ENCODE results near the gene GAR1.
A peak's percentile ranks its signal among the peaks of the same experiment; 100 is the strongest.
"Not testable (repeated sequence)": the region's sequence is repeated elsewhere in the genome, so short reads cannot be mapped to it uniquely, and the experiment has no call there.

Gene GAR1

DNA sequence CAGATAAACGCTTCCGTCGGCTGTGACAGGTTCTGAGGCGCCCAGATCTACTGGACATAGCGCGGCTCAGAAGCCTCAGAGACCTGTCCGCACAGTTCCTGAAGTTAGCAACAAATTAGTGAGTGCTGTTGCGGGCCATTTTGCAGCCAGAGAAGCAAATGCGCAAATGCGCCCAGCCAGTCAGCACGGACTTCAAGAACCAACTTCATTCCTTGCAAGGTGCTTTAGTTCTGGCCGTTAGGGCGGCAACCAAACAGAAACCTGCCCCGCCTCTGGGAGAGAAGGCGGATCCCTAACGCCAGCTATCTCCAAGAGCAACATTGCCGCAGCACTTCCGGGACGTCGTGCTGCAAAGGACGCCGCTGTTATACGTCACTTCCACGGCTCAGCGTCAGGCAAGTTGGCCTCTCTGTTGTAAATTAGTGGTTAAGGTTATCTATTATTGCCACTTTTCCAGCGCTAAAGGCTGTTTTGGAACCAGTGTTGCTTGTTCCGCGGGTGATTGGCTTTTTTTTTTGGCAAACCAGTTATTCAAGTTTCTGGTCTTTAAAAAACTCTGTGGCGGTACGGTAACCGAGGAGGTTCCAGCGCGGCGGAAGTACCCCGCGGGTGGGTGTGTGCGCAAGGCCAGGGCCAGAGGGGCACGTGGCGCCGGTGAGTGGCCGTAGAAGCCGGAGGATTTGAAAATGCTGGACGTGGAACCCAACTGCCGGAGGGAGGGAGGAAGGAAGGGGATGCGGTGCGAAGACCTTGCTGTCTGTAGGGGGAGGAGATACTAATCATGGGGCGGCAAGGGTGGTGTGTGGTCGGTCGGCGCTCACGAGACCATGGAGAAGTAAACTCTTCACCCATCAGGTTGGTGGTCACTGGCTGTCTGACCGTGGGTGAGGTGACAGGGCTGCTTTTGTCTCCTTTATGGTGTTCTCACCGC lies at the start of gene GAR1:
GAR1 (plus strand) TSS at position 612 of the 931 bp plus-strand sequence. CDS start 403 bp downstream, outside the sequence.
- peak; percentile 67 for DNase-seq (ENCODE audit: low read depth)

DNA sequence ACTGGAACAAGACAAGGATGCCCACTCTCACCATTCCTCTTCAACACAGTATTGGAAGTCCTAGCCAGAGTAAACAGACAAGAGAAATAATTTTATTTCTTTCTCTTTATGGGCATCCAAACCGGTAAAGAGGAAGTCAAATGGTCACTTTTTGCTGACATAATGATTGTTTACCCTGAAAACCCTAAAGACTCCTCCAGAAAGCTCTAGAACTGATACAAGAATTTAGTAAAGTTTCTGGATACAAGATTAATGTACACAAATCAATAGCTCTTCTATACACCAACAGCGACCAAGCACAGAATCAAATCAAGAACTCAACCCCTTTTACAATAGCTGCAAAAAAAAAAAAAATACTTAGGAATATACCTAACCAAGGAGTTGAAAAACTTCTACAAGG lies 33.5 kb upstream of the GAR1 start:
- DNase-seq (ENCODE audit: low read depth): not testable (repeated sequence)

DNA sequence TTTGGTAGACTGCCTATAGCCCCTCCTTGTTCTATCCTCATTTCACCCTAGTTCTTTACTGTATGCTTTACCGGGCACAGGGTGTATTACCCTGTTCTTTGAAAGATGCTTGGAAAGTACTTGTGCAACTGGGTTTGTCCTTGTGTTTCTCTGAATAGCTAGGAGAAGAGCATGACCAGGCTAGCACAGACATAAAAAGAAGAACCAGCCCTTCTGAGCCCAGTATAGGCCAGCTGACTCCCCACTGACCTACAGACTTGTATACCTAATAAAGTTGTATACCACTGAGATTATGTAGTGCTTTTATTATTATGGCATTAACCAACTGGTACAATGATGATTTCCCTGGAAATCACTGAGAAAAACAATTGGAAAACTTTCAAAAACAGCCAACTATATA lies 28.7 kb upstream of the GAR1 start:
- no peak for DNase-seq (ENCODE audit: low read depth)

DNA sequence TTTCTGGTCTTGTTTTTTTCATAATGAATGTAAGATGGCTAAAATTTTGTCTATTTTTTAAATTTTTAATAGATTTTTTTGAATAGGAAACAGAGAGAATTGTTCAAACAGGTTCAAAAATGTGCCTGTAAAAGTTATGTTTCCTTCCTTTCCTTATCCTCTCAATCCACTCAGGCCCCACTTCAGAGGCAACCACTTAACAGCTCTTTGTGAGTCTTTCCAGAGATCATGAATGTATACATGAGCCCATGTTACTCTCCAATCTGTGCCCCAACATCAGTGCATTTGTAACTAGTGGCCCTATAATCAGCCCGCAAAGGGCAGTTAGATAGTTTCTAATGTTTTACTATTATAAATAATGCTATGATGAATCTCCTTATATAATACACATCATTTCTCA lies 27.8 kb upstream of the GAR1 start:
- DNase-seq (ENCODE audit: low read depth): no peak

DNA sequence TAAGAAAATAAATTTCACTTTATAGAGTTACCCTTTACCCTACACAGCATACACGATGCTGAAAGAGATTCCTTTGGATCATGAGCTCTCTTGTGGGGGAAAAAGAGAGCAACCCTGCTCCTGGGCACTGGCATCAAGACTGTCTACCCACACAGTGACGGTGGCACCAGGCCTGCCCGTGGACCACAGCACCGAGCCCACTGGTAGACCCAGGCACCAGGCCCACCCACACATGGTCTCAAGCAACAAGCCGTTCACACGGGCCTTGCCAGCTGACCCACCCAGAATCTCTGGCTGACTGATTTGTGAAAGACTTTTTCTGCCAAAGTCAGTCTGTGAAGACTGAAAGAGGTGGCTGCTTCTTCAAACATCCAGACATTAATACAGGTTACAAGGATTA lies 20.5 kb upstream of the GAR1 start:
- DNase-seq (ENCODE audit: low read depth): no peak

DNA sequence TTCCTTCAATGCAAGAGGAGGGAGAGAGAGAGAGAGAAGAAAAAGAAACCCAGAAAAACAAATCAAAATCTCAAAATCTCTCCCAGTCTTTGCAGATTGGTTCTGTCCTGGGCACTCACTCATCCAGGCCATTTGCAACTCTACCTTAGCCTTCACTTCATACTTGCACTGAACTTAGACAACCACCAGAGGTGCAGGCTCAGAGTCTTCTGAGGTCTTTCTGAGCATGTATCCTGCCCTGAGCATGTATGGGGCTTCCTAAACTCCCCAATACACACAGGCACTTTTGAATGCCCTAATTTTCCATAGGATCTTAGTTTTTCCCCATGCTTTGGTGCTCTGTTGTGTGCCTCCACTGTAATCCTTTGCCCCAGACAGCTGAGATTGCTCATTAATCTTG lies 16.7 kb upstream of the GAR1 start:
- no peak for DNase-seq (ENCODE audit: low read depth)

DNA sequence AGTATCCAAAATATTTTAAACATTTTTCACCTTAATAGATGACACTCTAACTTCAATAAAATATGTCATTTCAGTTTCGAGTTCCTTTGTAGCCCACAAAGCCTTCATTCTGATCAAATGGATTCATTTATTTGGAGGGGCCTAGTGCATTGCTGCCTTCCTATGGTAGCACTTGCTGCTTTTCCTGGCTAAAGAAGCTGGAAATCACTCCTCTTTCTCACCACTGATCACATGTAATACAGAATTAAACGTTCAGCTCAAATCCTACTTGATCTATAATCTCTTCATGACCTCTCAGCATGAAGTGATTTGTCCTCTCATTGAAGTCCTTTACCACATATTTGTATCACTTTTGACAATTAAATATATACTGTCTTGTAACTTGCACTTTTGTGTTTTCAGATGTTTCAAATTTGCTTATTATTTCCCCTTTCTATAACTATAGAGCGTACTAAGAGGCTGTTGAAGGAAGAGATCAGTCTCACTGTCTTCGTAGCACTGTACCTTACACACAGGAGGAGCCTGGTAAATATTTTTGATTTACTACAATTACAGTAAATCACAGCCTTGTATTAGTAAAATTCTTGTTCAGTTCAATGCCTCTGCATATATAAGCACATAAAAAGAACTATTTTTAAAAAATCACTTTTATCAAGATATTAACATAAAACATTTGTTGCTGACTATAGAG lies 14.3 kb upstream of the GAR1 start:
- no peak for DNase-seq (ENCODE audit: low read depth)

DNA sequence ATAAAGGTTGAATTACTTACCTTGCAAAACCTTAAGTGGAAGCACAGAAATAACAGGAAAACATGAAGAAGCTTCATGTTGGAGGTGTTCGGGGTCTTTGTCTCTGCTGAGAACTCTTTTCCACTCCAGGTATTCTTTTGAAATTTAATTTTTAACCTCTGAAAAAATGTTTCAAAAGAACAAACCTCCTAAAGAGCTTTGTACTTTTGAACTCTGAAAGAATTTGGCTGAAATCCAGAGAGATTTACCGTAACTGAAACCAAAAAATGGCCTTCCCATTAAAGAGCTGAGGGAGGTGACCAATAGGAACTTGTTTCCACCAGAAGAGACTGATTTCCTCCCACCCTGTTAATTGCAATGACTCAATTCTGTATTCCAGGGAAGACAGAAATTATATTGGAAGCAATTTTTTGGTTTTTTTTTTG lies 13.7 kb upstream of the GAR1 start, which contains the start of gene CFI:
CFI (minus strand) TSS at position 105 of the 425 bp plus-strand sequence; CDS start at position 77, 28 bp downstream.
- DNase-seq (ENCODE audit: low read depth): peak; percentile 22

DNA sequence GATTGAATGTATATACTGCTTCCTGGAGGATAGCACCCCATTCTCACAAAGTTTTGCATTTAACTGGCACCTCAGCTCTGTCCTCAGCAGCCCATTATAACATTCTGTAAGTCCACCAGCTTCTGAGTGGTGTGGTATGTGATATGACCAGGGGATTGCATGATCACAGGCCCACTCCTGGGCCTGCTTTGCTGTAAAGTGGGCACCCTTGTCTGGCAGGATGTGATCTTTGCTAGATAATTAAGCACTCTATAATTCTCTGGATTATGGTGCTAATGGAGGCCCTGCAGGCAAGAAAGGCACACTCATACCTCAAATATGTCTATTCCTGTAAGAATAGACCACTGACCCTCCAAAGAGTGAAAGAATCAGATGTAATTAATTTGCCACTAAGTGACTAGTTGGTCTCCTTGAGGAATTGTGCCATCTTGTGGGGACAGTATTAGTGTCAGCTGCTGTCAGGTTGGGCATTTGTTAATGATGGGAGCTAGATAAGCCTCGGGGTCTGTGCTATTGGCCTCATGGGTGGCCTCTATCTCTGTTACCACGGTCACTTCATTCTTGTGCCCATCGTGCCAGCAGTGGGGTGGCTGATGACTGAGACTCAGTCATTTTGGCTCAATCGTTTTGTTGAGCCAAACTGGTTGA lies 11.5 kb upstream of the GAR1 start:
- DNase-seq (ENCODE audit: low read depth): no peak

DNA sequence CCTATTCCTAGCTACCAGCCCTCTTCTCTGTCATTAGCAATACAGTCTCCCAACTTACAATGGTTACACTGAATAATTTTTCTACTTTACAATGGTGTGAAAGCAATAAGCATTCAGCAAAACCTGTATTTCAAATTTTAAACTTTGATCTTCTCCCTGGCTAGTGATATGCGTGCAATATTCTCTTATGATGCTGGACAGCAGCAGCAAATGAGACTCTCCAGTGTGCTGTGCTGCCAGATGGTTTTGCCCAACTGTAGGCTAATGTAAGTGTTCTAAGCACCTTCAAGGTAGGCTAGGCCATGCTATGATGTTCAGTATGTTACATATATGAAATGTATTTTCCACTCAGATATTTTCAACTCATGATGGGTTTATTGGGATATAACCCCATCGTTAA lies 5.9 kb upstream of the GAR1 start:
- no peak for DNase-seq (ENCODE audit: low read depth)

DNA sequence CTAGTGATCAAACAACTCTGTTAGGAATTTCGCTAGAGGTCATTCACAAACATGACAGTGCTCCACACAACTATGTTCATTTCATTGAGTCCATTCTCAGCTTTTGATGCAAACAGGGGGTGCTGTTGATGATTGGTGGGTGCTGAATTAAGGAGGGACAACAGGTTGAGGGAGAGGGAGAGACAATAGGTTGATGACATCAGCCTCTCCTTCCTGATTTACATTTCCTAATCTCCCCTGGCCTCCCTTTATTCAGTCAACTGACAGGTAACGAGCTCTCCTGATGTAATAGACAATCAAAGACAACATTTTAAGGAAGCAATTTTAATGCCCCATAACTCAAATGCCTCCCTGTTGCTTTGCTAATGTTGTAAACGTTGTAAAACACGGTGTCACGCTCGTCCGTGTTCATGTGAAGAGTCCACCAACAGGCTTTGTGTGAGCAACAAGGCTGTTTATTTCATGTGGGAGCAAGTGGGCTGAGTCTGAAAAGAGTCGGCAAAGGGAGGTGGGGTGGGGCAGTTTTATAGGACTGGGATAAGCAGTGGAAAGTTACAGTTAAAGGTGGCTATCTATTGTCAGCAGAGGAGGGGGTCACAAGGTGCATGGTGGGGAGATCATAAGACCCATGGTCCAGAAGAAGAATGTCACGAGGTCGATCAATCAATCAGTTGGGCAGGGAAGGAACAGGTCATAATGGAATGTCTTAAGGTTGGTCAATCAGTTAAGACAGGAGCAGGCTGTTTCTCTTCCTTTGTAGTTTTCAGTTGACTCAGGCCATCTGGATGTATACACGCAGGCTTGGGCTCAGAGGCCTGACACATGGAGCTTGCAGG lies 4.8 kb upstream of the GAR1 start:
- no peak for DNase-seq (ENCODE audit: low read depth)

DNA sequence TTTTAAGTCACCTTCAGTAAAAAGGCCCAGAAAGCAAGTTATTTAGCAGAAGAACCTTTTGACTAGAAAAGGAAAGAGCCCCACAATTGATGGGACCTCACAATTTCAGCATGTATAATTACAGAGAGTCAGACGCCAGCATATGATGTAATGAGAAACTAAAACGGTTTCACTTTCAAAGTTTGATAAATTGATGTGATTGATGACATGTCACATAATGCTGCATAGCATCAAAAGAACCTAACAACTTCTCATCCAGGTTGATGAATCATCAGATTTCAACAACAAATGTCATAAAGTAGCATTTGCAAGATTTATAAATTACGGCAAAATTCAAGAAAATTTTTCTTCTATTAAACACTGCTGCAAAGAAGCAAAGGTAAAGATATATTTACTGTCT lies 3.9 kb upstream of the GAR1 start:
- DNase-seq (ENCODE audit: low read depth): no peak

DNA sequence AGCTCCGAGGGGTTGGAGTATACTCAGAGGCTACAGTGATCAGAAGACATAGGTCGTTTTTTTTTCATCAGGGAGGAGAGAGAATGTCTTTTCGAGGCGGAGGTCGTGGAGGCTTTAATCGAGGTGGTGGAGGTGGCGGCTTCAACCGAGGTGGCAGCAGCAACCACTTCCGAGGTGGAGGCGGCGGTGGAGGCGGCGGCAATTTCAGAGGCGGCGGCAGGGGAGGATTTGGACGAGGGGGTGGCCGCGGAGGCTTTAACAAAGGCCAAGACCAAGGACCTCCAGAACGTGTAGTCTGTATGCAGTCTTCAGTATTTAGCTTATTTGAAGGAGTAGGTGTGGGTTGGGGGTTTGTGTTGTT lies 500 bp downstream of the GAR1 start:
- DNase-seq (ENCODE audit: low read depth): no peak

DNA sequence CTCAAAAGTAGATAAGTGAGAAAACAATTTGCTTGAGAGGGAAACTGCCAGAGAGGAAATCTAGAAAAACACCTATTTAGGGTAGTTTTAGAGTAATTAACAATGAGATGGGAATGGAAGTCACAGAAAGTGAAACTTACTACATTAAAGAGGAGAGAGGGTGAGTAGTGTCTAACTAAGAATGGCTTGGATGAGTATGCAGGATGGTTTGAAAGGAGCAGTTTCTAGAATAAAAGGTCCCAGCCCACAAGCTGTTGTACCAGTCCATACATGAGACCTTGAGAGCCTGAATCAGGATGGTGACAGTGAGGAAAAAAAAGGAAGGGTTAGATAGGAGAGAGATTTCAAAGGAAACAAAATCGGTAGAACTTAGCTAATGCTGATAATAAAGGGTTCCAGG lies 1.3 kb downstream of the GAR1 start:
- DNase-seq (ENCODE audit: low read depth): no peak

DNA sequence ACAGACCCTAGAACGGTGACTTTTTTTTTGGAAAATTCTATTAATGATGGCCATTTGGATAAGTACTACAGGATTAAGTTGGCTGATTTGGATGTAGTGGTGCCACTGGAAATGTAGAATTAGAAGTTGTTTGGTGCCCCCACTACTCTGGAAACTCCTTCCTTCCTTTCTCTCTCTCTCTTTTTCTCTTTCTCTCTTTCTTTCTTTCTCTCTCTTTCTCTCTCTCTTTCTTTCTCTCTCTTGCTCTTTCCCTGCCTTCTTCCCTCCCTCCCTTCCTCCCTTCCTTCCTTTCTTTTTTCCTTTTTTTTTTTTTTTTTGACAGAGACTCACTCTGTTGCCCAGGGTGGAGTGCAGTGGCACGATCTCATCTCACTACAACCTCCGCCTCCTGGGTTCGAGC lies 2.7 kb downstream of the GAR1 start:
- DNase-seq (ENCODE audit: low read depth): no peak

DNA sequence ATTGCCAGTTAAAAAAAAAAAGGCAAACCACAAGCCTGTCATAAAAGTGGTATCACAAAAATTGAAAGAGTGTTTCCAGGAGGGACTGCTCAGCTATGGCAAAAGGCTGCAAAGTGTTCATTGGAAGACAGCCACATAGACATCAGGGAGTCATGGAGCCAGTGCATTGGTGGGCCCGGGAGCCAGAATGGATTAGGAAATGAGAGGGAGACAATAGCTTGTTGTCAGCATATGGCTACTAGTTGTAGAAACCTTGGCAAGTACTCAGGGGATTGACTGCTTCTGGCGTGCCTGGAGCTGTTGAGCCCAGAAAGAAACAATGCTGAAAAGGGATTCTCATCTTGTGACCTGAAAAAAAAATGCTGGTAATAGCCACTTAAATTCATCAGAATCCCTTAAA lies 5.0 kb downstream of the GAR1 start:
- peak; percentile 11 for DNase-seq (ENCODE audit: low read depth)

DNA sequence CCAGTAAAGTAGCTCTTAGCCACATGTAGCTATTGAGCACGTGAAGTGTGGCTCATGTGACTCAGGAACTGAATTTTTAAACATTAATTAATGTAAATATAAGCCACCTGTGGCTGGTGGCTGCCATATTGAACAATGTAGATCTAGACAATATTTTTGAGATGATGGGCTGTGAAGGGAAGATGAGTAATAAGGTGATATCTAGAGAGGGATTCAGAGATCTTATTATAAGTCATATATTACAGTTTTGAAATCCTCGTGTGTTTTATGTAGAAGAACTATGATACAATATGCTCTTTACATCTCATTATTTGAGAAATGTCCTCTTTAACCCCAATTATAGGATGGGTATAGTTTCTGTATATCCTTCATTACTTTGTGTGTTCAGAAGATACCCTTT lies 5.6 kb downstream of the GAR1 start:
- no peak for DNase-seq (ENCODE audit: low read depth)

DNA sequence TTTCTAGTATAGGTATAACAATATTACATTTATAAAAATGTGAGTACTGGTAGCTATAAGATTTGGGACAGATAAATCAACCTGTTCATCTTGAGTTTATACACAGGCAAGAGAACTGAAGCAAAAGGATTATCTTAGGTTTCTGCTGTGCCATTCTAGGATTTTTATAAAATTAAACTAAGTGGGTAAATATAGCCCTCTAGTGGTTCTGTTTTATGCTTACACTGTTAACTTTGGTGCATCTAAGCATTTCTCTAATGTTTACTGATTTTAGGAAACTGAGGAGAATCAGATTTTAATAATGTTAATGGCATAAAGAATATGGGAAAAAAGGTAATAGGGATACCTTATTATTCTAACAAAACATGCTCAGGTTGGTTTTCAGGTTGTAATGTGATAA lies 11.2 kb downstream of the GAR1 start:
- DNase-seq (ENCODE audit: low read depth): no peak

DNA sequence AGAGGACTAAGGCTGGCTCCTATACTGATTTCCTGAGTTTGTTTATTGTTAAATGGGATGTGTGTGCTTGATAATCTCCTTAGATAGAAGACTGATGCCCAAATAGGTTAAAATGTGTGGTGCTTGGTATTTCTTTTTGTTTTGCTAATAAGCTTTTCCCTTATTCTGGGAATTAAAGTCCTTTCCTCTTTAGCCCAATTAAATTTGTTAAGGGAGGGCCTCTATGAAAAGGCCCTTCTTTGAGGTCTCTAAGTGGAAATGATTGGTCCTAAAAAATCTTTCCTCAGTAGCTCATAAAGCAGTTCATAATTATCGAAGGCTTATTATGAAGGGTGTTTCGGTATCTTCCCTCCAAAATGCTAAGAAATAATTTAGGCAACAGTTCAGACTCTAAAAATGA lies 12.1 kb downstream of the GAR1 start, which contains the start of gene RRH:
RRH (plus strand) TSS at position 301 of the 400 bp plus-strand sequence; CDS start at position 357, 56 bp downstream.
- no peak for DNase-seq (ENCODE audit: low read depth)

DNA sequence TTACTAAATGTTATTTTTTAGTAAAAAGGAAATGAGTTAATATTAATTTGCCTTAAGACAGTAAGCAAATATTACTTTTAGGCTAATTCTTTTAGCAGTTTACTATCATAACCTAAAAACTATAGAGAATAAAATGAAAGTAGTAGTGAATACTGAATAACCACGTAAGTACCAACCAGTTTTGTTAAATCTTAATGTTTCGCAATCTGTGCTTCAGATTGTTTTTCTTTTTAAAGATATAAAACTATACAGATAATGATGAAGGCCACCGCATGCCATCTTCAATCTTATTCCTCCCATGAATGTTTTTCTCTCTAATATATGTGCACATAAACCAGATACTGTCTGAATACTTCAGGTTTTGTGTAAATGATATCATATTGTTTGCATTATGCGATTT lies 18.2 kb downstream of the GAR1 start:
- no peak for DNase-seq (ENCODE audit: low read depth)

DNA sequence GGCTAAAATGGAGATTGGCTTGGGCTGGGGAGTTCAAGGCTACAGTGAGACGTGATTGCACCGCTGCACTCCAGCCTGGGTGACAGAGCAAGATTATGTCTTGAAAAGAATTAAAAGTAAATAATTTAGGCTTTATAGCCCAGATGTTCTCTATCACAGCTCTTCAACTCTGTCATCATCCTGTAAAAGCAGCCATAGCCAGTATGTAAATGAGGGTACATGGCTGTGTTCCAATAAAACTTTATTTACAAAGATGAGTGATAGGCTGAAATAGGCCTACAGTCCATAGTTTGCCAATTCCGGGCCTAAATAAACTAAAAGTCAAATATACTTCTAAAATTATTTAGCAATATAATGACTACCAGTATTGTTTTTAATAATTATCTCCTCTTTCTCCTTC lies 21.4 kb downstream of the GAR1 start:
- no peak for DNase-seq (ENCODE audit: low read depth)
